HG03064 (cell line): ENCODE results near the gene ACY1.
"Not testable (repeated sequence)": the region's sequence is repeated elsewhere in the genome, so short reads cannot be mapped to it uniquely, and the experiment has no call there.

Source experiments
- ATAC-seq: cut with Tn5 transposase; IDR thresholded peaks from one replicate; pipeline ENCODE4 v1.9.1; 2021; ENCODE audit warnings: low read depth; ENCODE audit not compliant: unreplicated experiment

The ACY1 gene

DNA sequence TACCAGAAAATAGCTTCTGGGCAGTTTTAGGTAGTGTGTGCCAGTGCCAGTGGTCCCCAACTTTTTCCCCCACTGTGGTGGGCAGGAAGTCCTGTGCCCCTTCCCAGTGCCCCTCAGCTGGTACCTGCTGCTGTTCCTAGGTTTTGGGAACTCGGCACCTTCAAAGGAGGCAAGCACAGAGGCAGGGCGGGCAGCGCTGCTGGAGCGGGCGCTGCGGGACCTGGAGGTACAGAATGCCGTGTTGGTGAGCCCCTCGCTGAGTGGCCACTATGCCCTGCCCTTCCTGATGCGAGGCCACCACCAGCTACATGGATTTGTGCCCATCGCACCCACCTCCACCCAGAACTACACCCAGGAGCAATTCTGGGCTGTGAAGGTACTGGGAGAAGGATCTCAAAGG is 3.1 kb upstream of the ACY1 start:
- no peak for ATAC-seq

DNA sequence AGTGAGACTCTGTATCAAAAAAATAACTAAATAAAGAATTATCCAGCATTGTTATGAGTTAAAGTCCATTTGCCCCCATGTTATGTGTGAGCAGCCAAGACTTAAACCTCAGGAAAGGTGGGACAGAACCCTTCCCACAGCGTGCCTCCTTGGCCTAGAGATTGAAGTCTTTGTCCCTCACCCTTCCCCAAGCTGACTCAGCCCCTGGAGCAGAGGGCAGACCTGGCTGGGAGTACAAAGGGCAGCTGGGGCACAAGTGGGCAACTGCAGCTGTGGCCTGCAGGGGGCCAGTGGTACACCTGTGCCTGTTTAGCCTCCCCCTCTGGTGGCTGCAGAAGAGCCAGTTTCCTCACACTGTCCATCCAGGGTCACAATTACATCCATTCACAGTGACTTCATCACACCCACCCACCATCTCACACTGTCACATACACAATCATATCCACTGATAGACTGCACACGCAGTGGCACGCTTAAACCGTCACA is 940 bp upstream of the ACY1 start:
- ATAC-seq, result peak; percentile 37

DNA sequence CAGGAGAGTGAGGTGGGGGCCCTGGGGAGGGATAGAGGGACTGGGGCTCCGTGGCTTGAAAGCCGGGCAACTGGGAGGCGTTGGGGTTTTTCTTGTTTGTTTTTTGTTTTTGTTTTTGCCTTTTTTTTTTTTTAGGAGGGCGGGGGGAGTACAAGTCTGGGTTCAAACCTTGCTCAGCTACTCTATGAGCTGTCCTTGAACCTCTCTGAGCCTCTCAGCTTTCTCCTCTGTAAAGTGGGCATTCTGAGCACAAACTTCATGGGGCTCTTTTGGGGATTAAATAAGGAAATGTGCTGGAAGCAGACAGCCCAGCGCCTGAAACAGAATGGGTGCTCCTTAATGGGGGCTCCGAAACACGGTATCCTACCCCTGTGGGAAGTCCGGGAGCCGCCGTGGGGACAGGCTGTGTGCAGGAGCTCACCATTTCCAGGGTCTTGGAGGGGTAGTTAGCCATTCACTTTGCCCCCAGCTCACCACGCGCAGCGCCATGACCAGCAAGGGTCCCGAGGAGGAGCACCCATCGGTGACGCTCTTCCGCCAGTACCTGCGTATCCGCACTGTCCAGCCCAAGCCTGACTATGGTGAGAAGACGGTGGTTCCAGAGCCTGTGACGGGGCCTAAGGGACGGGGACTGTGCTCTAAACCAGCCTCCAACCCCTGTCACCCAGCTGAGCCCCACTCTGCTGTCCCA is 388 bp downstream of the ACY1 start:
- no peak for ATAC-seq

DNA sequence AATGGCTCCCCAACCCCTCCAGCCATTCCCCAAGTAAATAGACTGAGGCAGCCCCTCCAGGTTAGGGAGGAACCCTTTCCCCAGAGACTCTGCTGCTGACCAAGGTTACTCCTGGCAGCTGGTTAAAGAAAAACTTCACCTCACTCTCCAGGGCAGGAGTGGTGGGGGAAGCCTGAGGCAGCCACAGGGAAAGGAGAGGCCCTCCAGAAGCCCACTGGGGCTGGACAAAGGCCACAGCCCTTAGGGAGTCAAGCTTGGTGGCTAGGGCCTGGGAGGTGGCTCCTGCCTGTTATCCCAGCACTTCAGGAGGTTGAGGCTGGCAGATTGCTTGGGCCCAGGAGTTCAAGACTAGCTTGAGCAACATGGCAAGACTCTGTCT is 923 bp downstream of the ACY1 start:
- ATAC-seq, result no peak

DNA sequence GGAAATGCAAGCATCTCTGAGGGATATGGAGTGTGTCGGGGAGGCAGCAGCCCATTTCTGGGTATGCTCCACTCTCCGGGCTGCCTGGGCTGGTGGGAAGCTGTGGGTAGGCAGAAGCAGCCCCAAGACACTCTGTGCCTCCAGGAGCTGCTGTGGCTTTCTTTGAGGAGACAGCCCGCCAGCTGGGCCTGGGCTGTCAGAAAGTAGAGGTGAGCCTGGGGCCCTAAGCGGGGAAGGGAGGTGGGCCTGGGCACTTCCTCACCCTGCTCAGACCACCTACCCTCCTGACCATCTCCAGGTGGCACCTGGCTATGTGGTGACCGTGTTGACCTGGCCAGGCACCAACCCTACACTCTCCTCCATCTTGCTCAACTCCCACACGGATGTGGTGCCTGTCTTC is 1.7 kb downstream of the ACY1 start:
- ATAC-seq, result no peak

DNA sequence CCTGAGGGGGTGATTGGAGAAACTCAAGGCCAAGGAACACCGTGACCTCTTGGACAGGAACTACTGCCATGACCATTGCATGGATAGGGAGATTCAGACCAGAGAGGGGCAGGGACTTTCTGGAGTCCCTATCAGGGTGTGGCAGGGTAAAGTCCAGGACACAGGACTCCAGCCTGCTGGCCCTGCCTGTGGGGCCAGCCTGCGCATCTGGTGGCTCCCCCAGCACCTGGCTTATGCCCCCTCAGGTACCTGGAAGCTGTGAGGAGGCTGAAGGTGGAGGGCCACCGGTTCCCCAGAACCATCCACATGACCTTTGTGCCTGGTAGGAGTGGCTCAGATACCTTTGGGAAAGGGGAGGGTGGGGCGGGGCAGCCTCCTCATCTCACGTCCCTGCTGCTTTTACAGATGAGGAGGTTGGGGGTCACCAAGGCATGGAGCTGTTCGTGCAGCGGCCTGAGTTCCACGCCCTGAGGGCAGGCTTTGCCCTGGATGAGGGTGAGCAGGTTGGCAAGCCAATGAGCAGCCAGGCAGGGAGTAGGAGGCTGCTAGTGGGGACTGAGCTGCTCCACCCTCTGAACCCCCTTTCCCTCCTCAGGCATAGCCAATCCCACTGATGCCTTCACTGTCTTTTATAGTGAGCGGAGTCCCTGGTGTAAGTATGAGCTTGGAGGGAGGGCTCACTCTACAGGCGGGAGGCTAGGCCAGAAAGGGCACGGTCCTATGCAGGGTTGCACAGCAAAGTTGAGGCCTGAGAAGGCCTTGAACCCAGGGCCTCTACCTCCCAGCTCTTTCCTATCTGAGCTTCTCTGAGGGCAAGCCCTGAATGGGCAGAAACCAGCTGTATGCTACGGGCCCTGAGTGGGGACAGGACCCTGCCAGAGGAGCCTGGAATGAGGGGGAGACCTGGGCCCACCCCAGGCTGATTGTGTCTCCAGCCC is 2.9 kb downstream of the ACY1 start:
- ATAC-seq, result no peak

DNA sequence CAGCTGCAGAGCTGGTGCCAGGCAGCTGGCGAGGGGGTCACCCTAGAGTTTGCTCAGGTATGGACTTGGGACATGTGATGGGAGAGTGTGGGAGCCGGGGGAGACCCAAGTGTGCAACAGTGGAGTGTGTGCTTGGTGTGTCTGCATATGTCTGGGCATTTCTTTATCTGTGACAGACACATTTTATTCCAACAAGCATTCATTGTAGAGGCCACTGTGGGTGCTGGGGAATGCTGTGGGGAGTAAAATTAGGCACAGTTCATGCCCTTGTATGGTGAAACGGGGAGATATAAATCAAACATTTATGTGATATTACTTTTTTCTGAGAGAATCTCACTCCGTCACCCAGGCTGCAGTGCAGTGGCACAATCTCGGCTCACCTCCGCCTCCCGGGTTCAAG is 4.2 kb downstream of the ACY1 start:
- no peak for ATAC-seq

DNA sequence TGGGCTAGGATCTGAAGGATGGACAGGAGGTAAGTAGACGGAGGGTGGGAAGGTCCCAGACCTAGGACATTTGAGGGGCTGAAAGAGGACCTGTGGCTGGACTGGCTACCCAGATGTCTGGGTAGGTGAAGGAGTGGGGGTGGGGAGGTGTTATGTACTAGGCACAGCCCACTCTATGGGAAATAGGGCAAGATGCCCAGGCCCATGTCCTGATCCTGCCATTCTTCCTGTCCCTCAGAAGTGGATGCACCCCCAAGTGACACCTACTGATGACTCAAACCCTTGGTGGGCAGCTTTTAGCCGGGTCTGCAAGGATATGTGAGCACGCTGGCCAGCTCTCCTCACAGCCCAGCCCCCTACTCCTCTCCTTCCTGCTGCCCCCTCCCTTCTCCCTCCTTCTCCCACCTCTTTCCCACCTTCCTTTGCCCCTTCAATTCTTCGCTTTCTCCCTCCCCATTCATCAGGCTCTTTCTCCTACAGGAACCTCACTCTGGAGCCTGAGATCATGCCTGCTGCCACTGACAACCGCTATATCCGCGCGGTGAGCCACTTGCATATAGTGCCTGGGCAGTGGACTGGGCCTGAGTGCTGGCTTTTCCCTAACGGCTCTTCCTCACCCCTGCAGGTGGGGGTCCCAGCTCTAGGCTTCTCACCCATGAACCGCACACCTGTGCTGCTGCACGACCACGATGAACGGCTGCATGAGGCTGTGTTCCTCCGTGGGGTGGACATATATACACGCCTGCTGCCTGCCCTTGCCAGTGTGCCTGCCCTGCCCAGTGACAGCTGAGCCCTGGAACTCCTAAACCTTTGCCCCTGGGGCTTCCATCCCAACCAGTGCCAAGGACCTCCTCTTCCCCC is 5.2 kb downstream of the ACY1 start:
- ATAC-seq, result no peak

DNA sequence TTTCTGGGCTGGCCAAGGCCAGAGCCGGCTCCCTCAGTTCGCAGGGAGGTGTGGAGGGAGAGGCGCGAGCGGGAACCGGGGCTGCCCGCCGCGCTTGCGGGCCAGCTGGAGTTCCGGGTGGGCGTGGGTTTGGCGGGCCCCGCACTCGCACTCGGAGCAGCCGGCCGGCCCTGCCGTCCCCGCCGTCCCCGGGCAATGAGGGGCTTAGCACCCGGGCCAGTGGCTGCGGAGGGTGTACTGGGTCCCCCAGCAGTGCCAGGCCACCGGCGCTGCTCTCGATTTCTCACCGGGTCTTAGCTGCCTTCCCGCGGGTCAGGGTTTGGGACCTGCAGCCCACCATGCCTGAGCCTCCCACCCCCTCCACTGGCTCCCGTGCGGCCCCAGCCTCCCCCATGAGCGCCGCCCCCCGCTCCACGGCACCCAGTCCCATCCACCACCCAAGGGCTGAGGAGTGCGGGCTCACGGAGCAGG is 7.2 kb downstream of the ACY1 start:
- ATAC-seq, result not testable (repeated sequence)

DNA sequence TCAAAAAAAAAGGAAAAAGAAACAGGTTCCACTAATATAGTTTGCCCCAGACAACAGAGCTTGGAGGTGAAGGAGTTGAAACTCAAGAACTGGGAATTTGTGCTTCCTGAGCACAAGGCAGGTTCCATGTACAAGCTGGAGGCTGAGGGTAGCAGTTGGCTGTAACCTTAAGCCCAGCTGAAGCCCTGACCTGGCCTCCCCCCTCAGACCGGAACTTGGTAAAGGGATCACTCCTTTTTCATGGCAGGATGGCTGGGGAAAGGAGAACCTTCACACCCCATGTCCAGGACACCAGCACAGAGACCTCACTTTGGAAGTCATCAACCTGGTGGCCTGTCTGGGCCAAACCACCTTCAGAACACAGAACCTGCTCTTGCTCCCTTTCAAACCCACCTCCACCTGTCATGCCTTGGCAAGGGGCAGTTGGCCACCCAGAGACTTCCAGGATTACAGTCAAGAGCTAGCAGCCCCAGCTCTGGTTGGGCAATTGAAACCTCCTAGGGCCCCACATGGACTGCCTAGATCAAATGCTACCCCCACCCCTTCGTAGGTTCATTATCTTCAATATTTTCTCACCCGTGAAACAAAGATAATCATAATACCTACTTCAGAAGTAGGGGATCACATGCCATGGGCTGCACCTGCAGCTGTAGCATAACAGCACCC is 8.8 kb downstream of the ACY1 start:
- ATAC-seq, result no peak

DNA sequence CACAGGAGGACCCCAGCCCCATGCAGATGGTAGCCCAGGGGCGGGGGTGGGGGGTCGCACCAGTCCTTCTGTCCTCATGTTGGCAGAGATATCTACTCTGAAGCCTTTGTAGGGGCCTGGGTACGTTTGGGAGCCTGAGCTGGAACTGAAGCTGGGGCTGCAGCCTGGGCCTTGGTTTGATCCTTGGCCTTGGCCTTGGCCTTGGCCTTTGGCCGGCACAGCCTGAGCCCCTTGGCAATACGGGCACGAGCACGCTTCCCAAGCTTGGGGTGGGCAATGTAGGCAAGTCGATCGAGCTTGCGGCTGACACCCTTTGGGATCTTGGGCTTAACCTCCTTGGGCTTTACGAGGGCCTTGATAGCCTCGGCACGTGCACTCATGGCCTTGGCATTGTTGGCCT is 10.3 kb downstream of the ACY1 start:
- not testable (repeated sequence) for ATAC-seq

DNA sequence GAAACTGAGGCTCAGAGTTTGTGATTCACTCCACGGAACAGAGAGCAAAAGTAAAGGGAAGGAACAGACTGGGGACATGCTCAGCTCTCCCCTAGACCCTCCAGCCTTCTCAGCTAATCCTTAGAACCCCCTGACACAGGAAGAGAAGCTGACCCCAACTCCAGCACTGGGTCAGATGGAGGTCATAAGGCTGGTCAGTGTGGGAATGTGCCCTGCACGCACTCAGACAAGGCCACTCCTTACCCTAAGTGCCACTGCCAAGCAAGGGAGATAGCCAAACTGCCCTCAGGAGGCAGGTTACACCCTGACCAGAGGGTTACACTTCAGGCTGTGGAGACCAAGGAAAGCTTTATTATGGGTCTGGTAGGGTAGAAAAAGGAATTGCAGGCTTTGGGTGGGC is 11.2 kb downstream of the ACY1 start:
- ATAC-seq, result no peak

DNA sequence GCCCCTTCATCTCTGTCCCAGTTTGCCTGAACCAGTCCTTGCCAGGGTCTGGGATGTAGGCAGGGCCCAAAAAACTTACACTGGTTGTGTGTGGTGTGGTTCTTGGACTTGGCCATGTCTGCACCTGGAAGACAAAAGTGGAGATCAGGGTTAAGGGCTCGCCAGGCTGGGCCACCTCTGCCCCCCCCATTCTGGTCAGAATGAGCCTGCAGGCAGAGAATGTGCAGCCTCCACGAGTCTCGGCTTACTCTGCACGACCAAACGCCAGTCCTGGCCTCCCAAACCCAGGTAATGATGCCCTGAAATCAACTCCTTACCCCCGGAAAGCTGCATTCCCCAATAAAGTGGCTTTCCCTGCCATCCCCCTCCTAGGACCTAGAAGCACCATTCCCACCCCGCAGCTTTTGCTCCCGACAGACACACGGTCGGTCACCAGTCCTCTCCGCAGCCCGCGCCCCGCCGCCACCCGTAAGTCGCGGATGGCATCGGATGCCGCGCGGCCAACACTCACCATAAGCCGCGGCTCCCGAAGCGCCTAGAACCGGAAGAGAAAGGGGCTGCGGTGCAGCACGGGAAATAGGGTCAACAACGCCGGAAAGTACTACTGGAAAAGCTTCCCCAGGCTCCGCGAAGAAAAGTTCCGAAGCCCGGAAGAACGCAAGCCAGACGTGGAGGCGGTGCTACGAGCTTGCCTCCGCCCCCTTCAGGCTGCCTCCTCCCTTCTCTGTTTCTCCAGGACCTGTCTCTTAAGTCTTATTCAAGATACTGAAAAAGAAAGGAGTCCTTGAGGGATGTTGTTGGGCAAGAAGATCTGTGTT is 12.2 kb downstream of the ACY1 start, which contains the start of gene RPL29:
RPL29 (minus strand) TSS at position 550 of the 818 bp plus-strand sequence; CDS start at position 116, 434 bp downstream.
- ATAC-seq, result peak; percentile 88

DNA sequence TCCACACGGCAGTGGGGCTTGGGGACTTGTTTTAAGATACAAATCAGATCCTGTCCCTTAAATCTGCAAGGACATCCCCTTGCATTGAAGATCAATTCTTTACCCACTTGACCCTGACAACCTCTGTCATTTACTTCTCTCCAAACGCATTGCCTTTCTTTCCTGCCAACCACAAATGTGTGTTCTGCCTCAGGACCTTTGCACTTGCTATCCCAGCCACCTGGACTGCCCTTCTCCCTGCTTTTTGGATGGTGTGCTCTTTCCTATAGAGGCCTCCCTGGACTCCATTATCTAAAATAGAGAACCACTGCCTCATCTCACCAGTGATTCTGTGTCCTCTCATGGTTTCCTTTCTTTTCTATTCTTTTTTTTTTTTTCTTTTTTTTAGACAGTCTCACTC is 13.8 kb downstream of the ACY1 start:
- no peak for ATAC-seq

DNA sequence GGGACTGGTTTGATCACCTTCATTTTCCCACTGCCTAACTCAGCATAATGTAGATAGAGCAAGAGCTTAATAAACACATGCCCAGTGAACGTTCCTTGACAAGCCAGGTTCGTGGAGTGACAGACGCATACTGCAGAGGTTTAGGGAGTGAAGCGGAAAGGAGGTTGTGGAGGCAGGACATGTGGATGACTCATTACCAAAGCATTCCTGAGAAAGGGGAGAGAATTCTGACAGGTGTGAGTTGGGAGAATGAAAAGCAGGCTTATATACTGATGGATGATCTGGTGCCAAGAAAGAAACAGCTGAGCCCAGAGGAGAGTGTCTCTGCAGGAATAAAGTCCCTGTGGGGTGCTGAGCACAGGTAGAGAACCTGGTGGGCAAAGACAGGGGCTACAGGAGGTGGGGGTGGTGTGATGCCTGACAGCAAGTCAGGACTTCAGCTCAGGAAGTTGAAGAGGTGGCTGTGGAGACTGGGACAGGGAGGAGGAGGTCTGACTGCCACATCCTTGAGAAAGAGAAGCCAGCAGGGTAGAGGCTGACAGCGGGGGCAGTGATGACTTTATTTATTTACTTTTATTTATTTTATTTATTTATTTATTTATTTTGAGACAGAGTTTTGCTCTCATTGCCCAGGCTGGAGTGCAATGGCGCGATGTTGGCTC is 14.7 kb downstream of the ACY1 start:
- ATAC-seq, result no peak

DNA sequence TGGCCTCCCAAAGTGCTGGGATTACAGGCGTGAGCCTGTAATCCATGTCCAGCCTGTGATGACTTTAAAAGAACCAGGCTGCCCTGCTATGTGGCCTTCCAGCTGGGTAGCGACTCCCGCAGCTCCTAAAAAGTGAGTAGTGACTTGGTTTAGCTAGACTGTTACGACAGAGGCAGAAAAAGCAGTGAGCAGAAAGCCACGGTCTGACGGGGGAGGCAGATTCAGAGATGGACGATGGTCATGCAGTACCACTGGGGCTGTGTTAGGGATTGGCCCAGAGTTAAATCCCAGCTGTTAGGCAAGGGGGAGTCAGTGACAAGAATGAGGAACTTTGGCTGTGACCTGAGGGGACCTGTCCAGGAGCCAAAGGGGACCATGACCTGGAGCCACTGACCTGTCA is 15.4 kb downstream of the ACY1 start:
- ATAC-seq, result no peak

DNA sequence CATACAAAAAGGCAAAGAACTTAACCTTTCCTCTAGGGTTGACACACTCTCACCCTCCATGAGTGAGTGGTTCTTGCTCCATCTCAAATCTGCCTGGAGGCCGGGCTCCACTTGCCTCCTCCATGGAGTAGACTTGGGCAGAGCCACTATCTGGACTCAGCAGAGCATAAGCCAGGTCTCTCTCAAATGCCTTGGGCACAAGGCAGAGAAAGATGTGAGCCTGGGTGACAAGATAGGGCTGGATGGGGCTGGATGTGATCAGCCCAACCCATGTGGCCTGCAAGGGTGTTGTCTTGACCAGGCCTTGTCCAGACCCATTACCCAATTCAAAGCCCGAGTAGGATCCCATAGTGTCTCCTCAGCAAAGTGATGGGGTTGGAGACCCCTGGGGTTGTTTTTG is 16.5 kb downstream of the ACY1 start:
- ATAC-seq, result no peak

DNA sequence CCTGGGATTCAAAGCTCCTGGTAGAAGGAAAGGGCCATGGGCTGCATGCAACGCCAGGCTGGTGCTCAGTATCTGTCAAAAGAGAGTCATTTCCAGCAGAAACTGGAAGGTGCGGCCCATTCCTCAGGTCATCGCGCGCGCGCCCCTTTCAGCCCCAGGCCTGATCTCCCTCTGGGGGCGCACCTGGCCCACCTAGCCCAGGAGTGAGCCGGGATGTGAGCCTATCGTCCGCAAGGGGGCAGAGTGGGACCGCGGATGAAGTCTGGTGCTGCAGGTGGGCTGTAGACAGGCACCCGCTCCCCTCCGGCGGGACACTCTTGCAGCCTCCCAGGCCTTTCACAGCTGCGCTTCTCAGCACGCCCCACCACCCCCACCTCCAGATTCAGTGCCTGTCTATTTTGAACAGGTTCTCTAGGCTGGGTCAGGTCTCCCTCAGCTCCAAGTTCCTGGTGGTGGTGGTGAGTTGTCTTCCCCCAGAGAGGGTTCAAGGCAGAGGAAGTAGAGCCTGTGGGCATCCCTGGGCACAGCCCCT is 18.2 kb downstream of the ACY1 start:
- ATAC-seq, result no peak

DNA sequence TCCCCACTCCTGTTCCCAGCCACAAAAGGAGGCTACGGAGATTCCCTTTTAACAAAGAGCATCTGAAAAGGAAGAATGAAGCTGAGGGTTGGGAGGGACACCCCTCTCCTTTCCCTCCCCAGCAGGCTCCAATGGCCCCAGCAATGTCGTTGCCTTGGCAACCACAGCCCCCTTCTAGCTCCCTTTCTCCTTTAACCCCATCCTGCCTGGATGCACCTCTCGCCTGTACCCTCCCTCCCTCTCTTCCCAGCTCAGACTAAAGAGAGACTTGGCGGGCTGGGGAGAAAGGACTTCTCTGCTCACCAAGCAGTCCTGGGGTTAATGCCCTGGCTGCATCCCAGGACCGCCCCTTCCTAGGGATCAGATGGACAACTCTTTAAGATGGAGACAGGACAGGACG is 19.4 kb downstream of the ACY1 start:
- no peak for ATAC-seq
